IMR-90 (cell line): Measurements from ENCODE around the gene PTPRN2. TPM values are rescaled to one million over a fixed set of nuclear protein-coding genes. Genes with fewer than 3 reads are reported as not detected.

Experiments used
- ATAC-seq: fragments of 200-7000 bp; cut with Tn5 transposase; 2 replicates; pipeline ENCODE4 v1.9.1; 2020; ENCODE audit warnings: low read depth, mild to moderate bottlenecking, moderate library complexity
- BruUV-seq: library from RNA; stranded (reverse); fragments of 400-500 nt; replicated peaks from 2 replicates; lab custom pipeline; 2021; lab: Mats Ljungman, UMichigan
- CTCF ChIA-PET: fragments of 300-600 bp; formaldehyde crosslinking; extraction: SDS; loops from one replicate; lab custom pipeline; 2021; ENCODE audit warnings: antibody characterized with exemption; lab: Yijun Ruan, JAX
- POLR2A ChIA-PET: fragments of 300-600 bp; sonication (Branson Sonifier 250); formaldehyde crosslinking; loops from one replicate; lab custom pipeline; 2022; ENCODE audit warnings: antibody characterized with exemption; ENCODE audit not compliant: unreplicated experiment; lab: Charles Lee
- DNase-seq: peaks from one replicate; pipeline ENCODE4 v3.0.0; 2013
- H2AFZ ChIP-seq: replicated peaks from 2 replicates; pipeline ENCODE3; 2013; ENCODE audit warnings: low read length, mild to moderate bottlenecking; ENCODE audit not compliant: poor library complexity
- H2AK5ac ChIP-seq: 2 replicates; pipeline ENCODE4 v1.6.1; 2013; ENCODE audit warnings: low read depth, low read length, inconsistent platforms
- H2AK9ac ChIP-seq: replicated peaks from 2 replicates; pipeline ENCODE3; 2013; ENCODE audit warnings: mild to moderate bottlenecking, low read depth, low read length, moderate library complexity; ENCODE audit not compliant: poor library complexity
- H2BK120ac ChIP-seq: 2 replicates; pipeline ENCODE4 v1.6.1; 2013; ENCODE audit warnings: low read depth, low read length, inconsistent platforms
- H2BK15ac ChIP-seq: 3 replicates; pipeline ENCODE4 v1.6.1; 2013; ENCODE audit warnings: low read depth, low read length, inconsistent platforms
- H2BK20ac ChIP-seq: 2 replicates; pipeline ENCODE4 v1.6.1; 2013; ENCODE audit warnings: low read depth, mild to moderate bottlenecking, inconsistent platforms, low read length, moderate library complexity
- H2BK5ac ChIP-seq: 2 replicates; pipeline ENCODE4 v1.6.1; 2013; ENCODE audit warnings: mild to moderate bottlenecking, low read depth, low read length, inconsistent platforms; ENCODE audit not compliant: poor library complexity, severe bottlenecking
- H3K14ac ChIP-seq: replicated peaks from 2 replicates; pipeline ENCODE4 v1.6.1; 2013; ENCODE audit warnings: low read depth, low read length, inconsistent platforms
- H3K18ac ChIP-seq: 2 replicates; pipeline ENCODE4 v1.6.1; 2013; ENCODE audit warnings: low read depth, low read length, control low read depth
- H3K23ac ChIP-seq: 2 replicates; pipeline ENCODE4 v1.6.1; 2013; ENCODE audit warnings: low read depth, low read length, inconsistent platforms
- H3K27ac ChIP-seq: 2 replicates; pipeline ENCODE4 v1.5.1; 2013; ENCODE audit warnings: mild to moderate bottlenecking, control low read depth, low read length; ENCODE audit not compliant: insufficient read depth
- H3K27me3 ChIP-seq: 2 replicates; pipeline ENCODE4 v1.6.1; 2013; ENCODE audit warnings: low read length; ENCODE audit not compliant: control insufficient read depth, insufficient read depth
- H3K36me3 ChIP-seq: 2 replicates; pipeline ENCODE4 v1.6.1; 2013; ENCODE audit warnings: low read length, mixed read lengths; ENCODE audit not compliant: control insufficient read depth, insufficient read depth
- H3K4ac ChIP-seq: 2 replicates; pipeline ENCODE4 v1.6.1; 2013; ENCODE audit warnings: low read depth, low read length, inconsistent platforms
- H3K4me1 ChIP-seq: 2 replicates; pipeline ENCODE4 v1.6.1; 2013; ENCODE audit warnings: low read length, mixed read lengths; ENCODE audit not compliant: control insufficient read depth, insufficient read depth
- H3K4me2 ChIP-seq: 2 replicates; pipeline ENCODE4 v1.6.1; 2013; ENCODE audit warnings: low read depth, mild to moderate bottlenecking, control low read depth, low read length, moderate library complexity
- H3K4me3 ChIP-seq: 2 replicates; pipeline ENCODE4 v1.5.1; 2013; ENCODE audit warnings: low read depth, mild to moderate bottlenecking, control low read depth, low read length, moderate library complexity; ENCODE audit not compliant: insufficient read depth
- H3K56ac ChIP-seq: 2 replicates; pipeline ENCODE4 v1.6.1; 2013; ENCODE audit warnings: low read length, inconsistent platforms; ENCODE audit not compliant: insufficient read depth; ENCODE audit errors: extremely low read depth
- H3K79me1 ChIP-seq, 2 experiments: 2 replicates each; pipeline ENCODE4 v1.6.1; 2013; ENCODE audit warnings: low read length in 2 of 2, inconsistent platforms in 1 of 2, low read depth in 1 of 2
- H3K9ac ChIP-seq: 2 replicates; pipeline ENCODE4 v1.6.1; 2013; ENCODE audit warnings: low read depth, low read length, control low read depth
- H3K9me1 ChIP-seq: 2 replicates; pipeline ENCODE4 v1.6.1; 2013; ENCODE audit warnings: low read length, inconsistent platforms; ENCODE audit not compliant: insufficient read depth
- H3K9me3 ChIP-seq: 2 replicates; pipeline ENCODE4 v1.6.1; 2013; ENCODE audit warnings: low read length; ENCODE audit not compliant: control insufficient read depth, insufficient read depth
- H4K20me1 ChIP-seq: 2 replicates; pipeline ENCODE4 v1.6.1; 2013; ENCODE audit warnings: low read length, inconsistent platforms; ENCODE audit not compliant: insufficient read depth
- H4K5ac ChIP-seq: 2 replicates; pipeline ENCODE4 v1.6.1; 2013; ENCODE audit warnings: mild to moderate bottlenecking, low read depth, low read length, control low read depth
- H4K8ac ChIP-seq, 2 experiments: 2 replicates each; pipeline ENCODE4 v1.6.1; 2013; ENCODE audit warnings: low read depth in 2 of 2, low read length in 2 of 2, control low read depth in 1 of 2, inconsistent platforms in 1 of 2
- H4K91ac ChIP-seq: 2 replicates; pipeline ENCODE4 v1.6.1; 2013; ENCODE audit warnings: low read depth, low read length, inconsistent platforms; ENCODE audit not compliant: insufficient read depth
- CEBPB ChIP-seq: IDR thresholded peaks from 2 replicates; pipeline ENCODE4 v1.6.1; 2012; ENCODE audit warnings: low read depth, low read length, improper control_type of control experiment
- CHD1 ChIP-seq: IDR thresholded peaks from 2 replicates; pipeline ENCODE4 v1.6.1; 2012; ENCODE audit warnings: low read depth, low read length, improper control_type of control experiment
- MAFK ChIP-seq: IDR thresholded peaks from 2 replicates; pipeline ENCODE4 v1.6.1; 2012; ENCODE audit warnings: low read depth, low read length, improper control_type of control experiment
- MAZ ChIP-seq: IDR thresholded peaks from 2 replicates; pipeline ENCODE4 v1.6.1; 2012; ENCODE audit warnings: low read depth, mild to moderate bottlenecking, low read length, improper control_type of control experiment, moderate library complexity, borderline replicate concordance
- MXI1 ChIP-seq: IDR thresholded peaks from 2 replicates; pipeline ENCODE4 v1.6.1; 2012; ENCODE audit warnings: low read depth, mild to moderate bottlenecking, low read length, moderate library complexity, borderline replicate concordance
- RCOR1 ChIP-seq: IDR thresholded peaks from 2 replicates; pipeline ENCODE4 v1.6.1; 2012; ENCODE audit warnings: mild to moderate bottlenecking, low read length, improper control_type of control experiment; ENCODE audit not compliant: insufficient replicate concordance
- RFX5 ChIP-seq: IDR thresholded peaks from 2 replicates; pipeline ENCODE4 v1.8.0; 2012; ENCODE audit warnings: low read depth, mild to moderate bottlenecking, low read length, moderate library complexity
- WGBS, 2 experiments: methylation state at CpG; one replicate each; pipeline versions ENCODE4 v1.1.5 to v1.1.7; 2013; ENCODE audit warnings: missing lambda C conversion rate in 2 of 2; ENCODE audit not compliant: insufficient read length in 1 of 2; ENCODE audit errors: extremely low coverage in 2 of 2; 5-methylcytosine and 5-hydroxymethylcytosine counted together
- dilution Hi-C: fragments of 300-500 bp; cut with HindIII; formaldehyde crosslinking; loops from one replicate; pipeline ENCODE4 v1.14.3; 2018; ENCODE audit warnings: low sequenced_read_pairs; ENCODE audit not compliant: unreplicated experiment
- in situ Hi-C: fragments of 300-500 bp; cut with MboI; formaldehyde crosslinking; loops from 3 replicates; pipeline ENCODE4 v1.14.3; 2019; ENCODE audit warnings: low sequenced_read_pairs, inconsistent platforms, mixed read lengths
- intact Hi-C: fragments of 100-400 bp; cut with micrococcal nuclease; formaldehyde crosslinking; loops from 2 replicates; pipeline ENCODE4 v1.10.0; 2022
- polyA plus RNA-seq, 3 experiments: library from polyadenylated mRNA; depleted of rRNA; stranded (reverse); fragments of >200 nt; gene quantifications; 2 replicates each; pipeline ENCODE4 v1.2.3, GENCODE V29; 2012; ENCODE audit warnings: low replicate concordance in 1 of 3
- total RNA-seq: library from RNA; depleted of rRNA; stranded (reverse); fragments of >200 nt; gene quantifications from 2 replicates; pipeline ENCODE4 v1.2.3, GENCODE V29; 2012
- TF ChIP-seq, protein P1 (sequence below): conservative IDR thresholded peaks from 2 replicates; pipeline ENCODE4 v1.5.1; 2012; ENCODE audit warnings: mild to moderate bottlenecking, low read depth, low read length, improper control_type of control experiment
- TF ChIP-seq, protein P2 (sequence below): fragments of 150-350 bp; IDR thresholded peaks from 2 replicates; pipeline ENCODE4 v1.6.1; 2017; ENCODE audit warnings: mild to moderate bottlenecking, antibody characterized with exemption, low read length, low read depth

The PTPRN2 gene
- total and polyA plus RNA-seq, 2 of the 4 experiments (the other 2 are of a cell fraction), result 0.03 TPM; not detected in 1

DNA sequence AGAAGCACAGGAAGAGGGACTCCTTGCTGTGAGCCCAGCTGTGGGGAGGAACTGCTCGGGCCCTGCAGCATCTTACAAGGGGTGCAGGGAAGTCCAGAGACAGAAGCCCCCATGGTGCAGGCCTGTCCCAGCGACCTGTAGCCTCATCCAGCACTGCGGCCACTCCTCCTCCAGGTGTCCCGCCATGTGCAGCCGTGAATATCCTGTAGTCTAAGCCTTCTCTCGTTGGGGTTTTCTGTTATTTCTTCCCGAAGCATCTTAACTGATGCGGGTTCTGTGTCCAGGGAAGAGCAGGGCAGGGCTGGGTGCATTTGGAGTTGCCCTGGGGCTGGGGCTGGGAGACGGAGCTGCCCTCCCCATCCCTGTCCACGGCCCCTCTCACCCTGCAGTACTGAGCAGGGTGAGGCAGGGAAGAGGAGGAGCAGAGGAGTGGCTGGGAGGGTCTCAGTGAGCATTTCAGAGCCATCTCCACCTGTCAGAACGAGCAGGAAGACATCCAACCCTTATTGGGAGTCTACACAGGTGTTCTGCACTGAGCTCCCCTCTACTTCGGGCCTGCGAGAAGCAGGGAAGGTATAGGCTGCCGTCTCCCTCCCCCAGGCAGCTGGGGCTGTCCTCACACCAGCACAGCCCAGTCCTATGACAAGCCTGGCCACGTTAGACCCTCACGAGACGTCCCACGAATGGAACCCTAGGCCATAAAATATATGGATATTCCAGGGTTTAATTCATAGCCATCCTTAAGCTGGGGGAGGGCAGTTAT is 756.3 kb downstream of the PTPRN2 start:
- POLR2A ChIA-PET, result no interaction called here
- no peak for DNase-seq
- Histone ChIP-seq H2BK5ac (no peak overlapping the region), H3K18ac (no peak overlapping the region), H2AK9ac (no peak overlapping the region), H4K20me1 (no peaks in the 10 kb centered on the region), H3K9ac (no peak overlapping the region), H3K14ac (no peak overlapping the region), H3K79me1 (no peaks in the 10 kb centered on the region), H2BK15ac (no peak overlapping the region), H4K5ac (no peak overlapping the region), H3K4ac (no peak overlapping the region), H3K4me2 (no peak overlapping the region), H3K27me3 (no peaks in the 10 kb centered on the region), H3K27ac (no peak overlapping the region), H3K36me3 (no peaks in the 10 kb centered on the region), H4K91ac (no peak overlapping the region), H3K23ac (no peak overlapping the region), H3K9me3 (peaks cover 68% of the 10 kb centered on the region), H3K9me1 (no peaks in the 10 kb centered on the region), H2AFZ (no peak overlapping the region), H3K4me3 (no peak overlapping the region), H4K8ac (no peak overlapping the region), H2AK5ac (no peak overlapping the region), H2BK20ac (no peak overlapping the region), H3K56ac (no peak overlapping the region), H2BK120ac (no peak overlapping the region), H3K4me1 (no peaks in the 10 kb centered on the region)
- ATAC-seq, result no peak
- dilution Hi-C loops, result no loop called here
- WGBS, 2 experiments, result 60% methylated on average over 2 of the region's 18 CpGs; no CpG with 5 or more reads in 1 of the 2 experiments
- no TSS peak for BruUV-seq
- in situ Hi-C loops, result no loop called here
- intact Hi-C loops, result no loop called here
- no peak for TF ChIP-seq RCOR1
- TF ChIP-seq MXI1, result no peak
- TF ChIP-seq CHD1, result no peak
- TF ChIP-seq, protein P1, sequence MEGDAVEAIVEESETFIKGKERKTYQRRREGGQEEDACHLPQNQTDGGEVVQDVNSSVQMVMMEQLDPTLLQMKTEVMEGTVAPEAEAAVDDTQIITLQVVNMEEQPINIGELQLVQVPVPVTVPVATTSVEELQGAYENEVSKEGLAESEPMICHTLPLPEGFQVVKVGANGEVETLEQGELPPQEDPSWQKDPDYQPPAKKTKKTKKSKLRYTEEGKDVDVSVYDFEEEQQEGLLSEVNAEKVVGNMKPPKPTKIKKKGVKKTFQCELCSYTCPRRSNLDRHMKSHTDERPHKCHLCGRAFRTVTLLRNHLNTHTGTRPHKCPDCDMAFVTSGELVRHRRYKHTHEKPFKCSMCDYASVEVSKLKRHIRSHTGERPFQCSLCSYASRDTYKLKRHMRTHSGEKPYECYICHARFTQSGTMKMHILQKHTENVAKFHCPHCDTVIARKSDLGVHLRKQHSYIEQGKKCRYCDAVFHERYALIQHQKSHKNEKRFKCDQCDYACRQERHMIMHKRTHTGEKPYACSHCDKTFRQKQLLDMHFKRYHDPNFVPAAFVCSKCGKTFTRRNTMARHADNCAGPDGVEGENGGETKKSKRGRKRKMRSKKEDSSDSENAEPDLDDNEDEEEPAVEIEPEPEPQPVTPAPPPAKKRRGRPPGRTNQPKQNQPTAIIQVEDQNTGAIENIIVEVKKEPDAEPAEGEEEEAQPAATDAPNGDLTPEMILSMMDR, result no peak
- TF ChIP-seq CEBPB, result no peak
- no peak for TF ChIP-seq MAFK
- TF ChIP-seq, protein P2, sequence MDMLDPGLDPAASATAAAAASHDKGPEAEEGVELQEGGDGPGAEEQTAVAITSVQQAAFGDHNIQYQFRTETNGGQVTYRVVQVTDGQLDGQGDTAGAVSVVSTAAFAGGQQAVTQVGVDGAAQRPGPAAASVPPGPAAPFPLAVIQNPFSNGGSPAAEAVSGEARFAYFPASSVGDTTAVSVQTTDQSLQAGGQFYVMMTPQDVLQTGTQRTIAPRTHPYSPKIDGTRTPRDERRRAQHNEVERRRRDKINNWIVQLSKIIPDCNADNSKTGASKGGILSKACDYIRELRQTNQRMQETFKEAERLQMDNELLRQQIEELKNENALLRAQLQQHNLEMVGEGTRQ, result no peak
- TF ChIP-seq RFX5, result no peak
- TF ChIP-seq MAZ, result no peak
- CTCF ChIA-PET, result no interaction called here
